Peyer's patch (tissue), 4 donors: ENCODE measurements around the gene AHI1.

Experiments
- CTCF ChIP-seq, 6 experiments: fragments of 450-650 bp in 4 of 6; fragments of 200-600 bp in 2 of 6; sonication (generic) in 1 of 6; IDR thresholded peaks; one replicate each; pipeline ENCODE4 v1.5.1; 2017 to 2019; ENCODE audit warnings: antibody characterized with exemption in 6 of 6, mild to moderate bottlenecking in 3 of 6, moderate library complexity in 1 of 6
- POLR2A ChIP-seq, 2 donors: fragments of 450-650 bp; IDR thresholded peaks; one replicate each; pipeline ENCODE4 v1.5.1; 2017; ENCODE audit warnings: antibody characterized with exemption in 2 of 2, mild to moderate bottlenecking in 2 of 2, moderate library complexity in 2 of 2

- TF ChIP-seq CTCF (IDR thresholded peaks at IDR 0.05) (no peak), POLR2A (IDR thresholded peaks at IDR 0.05) (no peak)
Measured at GRCh38 chr6:135534773-135535380, 37.3 kb upstream of the AHI1 start.
